ENCODE data around the gene APOE. TPM values are rescaled to one million over a fixed set of nuclear protein-coding genes. Genes with fewer than 3 reads are reported as not detected.
A peak's percentile ranks its signal among the peaks of the same experiment; 100 is the strongest.

The APOE gene
- total and polyA plus RNA-seq, 2 of the 13 experiments (the other 11 are each of a cell fraction or from before 2014, with no cell fraction given), result 1,328 to 1,470 TPM

GRCh38 chr19:44924243-44924725 lies 18.7 kb downstream of the APOE start (continued):
- no peak for TF ChIP-seq KIAA2018 (CRISPR knock-in tag; IDR thresholded peaks at IDR 0.05; ENCODE audit: borderline replicate concordance)
- TF ChIP-seq ZBED4 (CRISPR knock-in tag; IDR thresholded peaks at IDR 0.05; ENCODE audit: borderline replicate concordance), result no peak
- TF ChIP-seq POGK (CRISPR knock-in tag; conservative IDR thresholded peaks at IDR 0.05), result peak; percentile 41
- TF ChIP-seq DR1 (CRISPR knock-in tag; IDR thresholded peaks at IDR 0.05), result peak; percentile 44; the same call in 1 of the 2 replicates
- peak; percentile 65; the same call in 1 of the 2 replicates for TF ChIP-seq KLF12 (CRISPR knock-in tag; IDR thresholded peaks at IDR 0.05; ENCODE audit: borderline replicate concordance)
- TF ChIP-seq MATR3 (CRISPR knock-in tag; IDR thresholded peaks at IDR 0.05), result no peak
- TF ChIP-seq RNF219 (CRISPR knock-in tag; IDR thresholded peaks at IDR 0.05), result no peak; the same call in 1 of the 2 replicates
- TF ChIP-seq ZMYM4 (CRISPR knock-in tag; IDR thresholded peaks at IDR 0.05), result peak; percentile 67
- TF ChIP-seq EHMT2 (IDR thresholded peaks at IDR 0.05; ENCODE audit: borderline replicate concordance, low read depth, low read length), result no peak
- TF ChIP-seq KDM6A (CRISPR knock-in tag; IDR thresholded peaks at IDR 0.05; ENCODE audit: low read depth), result peak; percentile 99
- peak; percentile 95 for TF ChIP-seq PHF21A (CRISPR knock-in tag; IDR thresholded peaks at IDR 0.05)
- no peak for TF ChIP-seq PCBP2 (optimal IDR thresholded peaks at IDR 0.05; ENCODE audit: low read depth, low read length, poor library complexity, severe bottlenecking)

Measured in HepG2 (cell line).